H9 (cell line): ENCODE measurements around the gene PXN. TPM values are rescaled to one million over a fixed set of nuclear protein-coding genes. Genes with fewer than 3 reads are reported as not detected.

ENCODE experiments used
- DNase-seq: peaks from one replicate; pipeline ENCODE4 v3.0.0-alpha.2; 2017
- H2AFZ ChIP-seq: one replicate; pipeline ENCODE4 v1.6.1; 2013; ENCODE audit warnings: mild to moderate bottlenecking, low read length, control low read depth, moderate library complexity
- H2AK5ac ChIP-seq: 2 replicates; pipeline ENCODE4 v1.6.1; 2013; ENCODE audit warnings: low read length, control low read depth, mixed read lengths; ENCODE audit not compliant: insufficient read length
- H2BK120ac ChIP-seq: one replicate; pipeline ENCODE4 v1.6.1; 2013; ENCODE audit warnings: low read depth, mild to moderate bottlenecking, low read length, control low read depth, inconsistent platforms; ENCODE audit not compliant: poor library complexity, severe bottlenecking
- H2BK12ac ChIP-seq: 2 replicates; pipeline ENCODE4 v1.6.1; 2013; ENCODE audit warnings: low read length, control low read depth, mixed read lengths, low read depth; ENCODE audit not compliant: insufficient read length
- H2BK15ac ChIP-seq: 2 replicates; pipeline ENCODE4 v1.6.1; 2013; ENCODE audit warnings: low read depth, low read length, control low read depth
- H2BK20ac ChIP-seq: one replicate; pipeline ENCODE4 v1.6.1; 2013; ENCODE audit warnings: low read depth, mild to moderate bottlenecking, low read length, control low read depth, inconsistent platforms; ENCODE audit not compliant: poor library complexity, severe bottlenecking
- H2BK5ac ChIP-seq: 2 replicates; pipeline ENCODE4 v1.6.1; 2013; ENCODE audit warnings: low read length, control low read depth, mixed read lengths; ENCODE audit not compliant: insufficient read length
- H3K14ac ChIP-seq: 2 replicates; pipeline ENCODE4 v1.6.1; 2013; ENCODE audit warnings: low read length, control low read depth; ENCODE audit not compliant: insufficient read depth
- H3K18ac ChIP-seq: 2 replicates; pipeline ENCODE4 v1.6.1; 2013; ENCODE audit warnings: low read depth, mild to moderate bottlenecking, mixed read lengths, low read length, control low read depth; ENCODE audit not compliant: insufficient read length
- H3K23ac ChIP-seq: 2 replicates; pipeline ENCODE4 v1.6.1; 2013; ENCODE audit warnings: low read length, control low read depth, mixed read lengths, low read depth; ENCODE audit not compliant: insufficient read length
- H3K23me2 ChIP-seq: 2 replicates; pipeline ENCODE4 v1.6.1; 2013; ENCODE audit warnings: low read depth, mild to moderate bottlenecking, mixed read lengths, low read length, control low read depth; ENCODE audit not compliant: insufficient read length, poor library complexity, severe bottlenecking
- H3K27ac ChIP-seq: 2 replicates; pipeline ENCODE4 v1.5.1; 2013; ENCODE audit warnings: low read length, control low read depth, mixed read lengths, low read depth; ENCODE audit not compliant: insufficient read length
- H3K27me3 ChIP-seq: 2 replicates; pipeline ENCODE4 v1.6.1; 2013; ENCODE audit warnings: low read length, control low read depth, inconsistent platforms; ENCODE audit not compliant: insufficient read depth
- H3K4ac ChIP-seq: 2 replicates; pipeline ENCODE4 v1.6.1; 2013; ENCODE audit warnings: low read depth, mild to moderate bottlenecking, control low read depth, inconsistent platforms, low read length, moderate library complexity
- H3K4me1 ChIP-seq: 2 replicates; pipeline ENCODE4 v1.6.1; 2013; ENCODE audit warnings: low read length, control low read depth, inconsistent platforms; ENCODE audit not compliant: insufficient read depth
- H3K4me2 ChIP-seq: 2 replicates; pipeline ENCODE4 v1.6.1; 2013; ENCODE audit warnings: low read length, control low read depth, mixed read lengths; ENCODE audit not compliant: insufficient read length, insufficient read depth
- H3K56ac ChIP-seq: 2 replicates; pipeline ENCODE4 v1.6.1; 2013; ENCODE audit warnings: low read depth, mild to moderate bottlenecking, mixed read lengths, low read length, control low read depth; ENCODE audit not compliant: insufficient read length
- H3K79me1 ChIP-seq: 2 replicates; pipeline ENCODE4 v1.6.1; 2013; ENCODE audit warnings: low read depth, mild to moderate bottlenecking, moderate library complexity, low read length, control low read depth, inconsistent platforms; ENCODE audit not compliant: insufficient read depth, poor library complexity, severe bottlenecking
- H3K79me2 ChIP-seq: 2 replicates; pipeline ENCODE4 v1.6.1; 2013; ENCODE audit warnings: low read length, control low read depth, inconsistent platforms; ENCODE audit not compliant: insufficient read depth
- H3K9ac ChIP-seq: 2 replicates; pipeline ENCODE4 v1.6.1; 2013; ENCODE audit warnings: low read length, control low read depth, mixed read lengths; ENCODE audit not compliant: insufficient read length; ENCODE audit errors: extremely low read depth
- H3K9me3 ChIP-seq: one replicate; pipeline ENCODE4 v1.6.1; 2013; ENCODE audit warnings: low read depth, low read length, inconsistent platforms; ENCODE audit not compliant: control insufficient read depth
- H3T11ph ChIP-seq: one replicate; pipeline ENCODE4 v1.6.1; 2013; ENCODE audit warnings: mild to moderate bottlenecking, low read length, control low read depth, inconsistent platforms
- H4K20me1 ChIP-seq: one replicate; pipeline ENCODE4 v1.6.1; 2013; ENCODE audit not compliant: control insufficient read depth, insufficient read length, insufficient read depth
- H4K5ac ChIP-seq: 2 replicates; pipeline ENCODE4 v1.6.1; 2013; ENCODE audit warnings: low read depth, mild to moderate bottlenecking, mixed read lengths, low read length, control low read depth; ENCODE audit not compliant: insufficient read length
- H4K8ac ChIP-seq: replicated peaks from 2 replicates; pipeline ENCODE4 v1.6.1; 2013; ENCODE audit warnings: low read length, control low read depth, mixed read lengths, low read depth; ENCODE audit not compliant: insufficient read length
- H4K91ac ChIP-seq: 2 replicates; pipeline ENCODE4 v1.6.1; 2013; ENCODE audit warnings: low read depth, mild to moderate bottlenecking, moderate library complexity, mixed read lengths, low read length, control low read depth; ENCODE audit not compliant: insufficient read length
- H3K27ac Mint-ChIP-seq, 3 experiments: 2 replicates in 2 of 3; 3 replicates in 1 of 3; pipeline ENCODE4 v1.8.0; 2020 to 2021; ENCODE audit warnings: mixed read lengths in 3 of 3, mild to moderate bottlenecking in 1 of 3, moderate library complexity in 1 of 3
- H3K27me3 Mint-ChIP-seq: 2 replicates; pipeline ENCODE4 v1.8.0; 2021; ENCODE audit warnings: low read depth, mild to moderate bottlenecking, moderate library complexity, mixed read lengths
- H3K36me3 Mint-ChIP-seq, 3 experiments: 2 replicates in 2 of 3; 3 replicates in 1 of 3; pipeline ENCODE4 v1.8.0; 2020 to 2021; ENCODE audit warnings: low read depth in 3 of 3, mixed read lengths in 3 of 3; ENCODE audit not compliant: insufficient read depth in 1 of 3
- H3K4me1 Mint-ChIP-seq, 2 experiments: 2 replicates each; pipeline ENCODE4 v1.8.0; 2020; ENCODE audit warnings: mixed read lengths in 2 of 2
- H3K4me3 Mint-ChIP-seq, 2 experiments: 2 replicates in 1 of 2; 3 replicates in 1 of 2; pipeline ENCODE4 v1.8.0; 2020 to 2021; ENCODE audit warnings: mild to moderate bottlenecking in 2 of 2, mixed read lengths in 2 of 2, moderate library complexity in 1 of 2
- H3K9me3 Mint-ChIP-seq, 2 experiments: 2 replicates in 1 of 2; 3 replicates in 1 of 2; pipeline ENCODE4 v1.8.0; 2020; ENCODE audit warnings: mild to moderate bottlenecking in 2 of 2, mixed read lengths in 2 of 2, moderate library complexity in 1 of 2
- CTCF ChIP-seq: fragments of 200-600 bp; sonication (generic); conservative IDR thresholded peaks from 3 replicates; pipeline ENCODE4 v1.8.0; 2021; ENCODE audit warnings: antibody characterized with exemption, mild to moderate bottlenecking
- whole genome bisulfite sequencing: extraction: QIAGEN DNeasy Blood & Tissue Kit; methylation state at CpG from one replicate; pipeline ENCODE4 v1.1.7; 2013; ENCODE audit warnings: missing lambda C conversion rate, low lambda C conversion rate, mixed read lengths; ENCODE audit not compliant: insufficient read length; ENCODE audit errors: extremely low coverage; 5-methylcytosine and 5-hydroxymethylcytosine counted together
- total RNA-seq: library from RNA; stranded (reverse); gene quantifications from 2 replicates; pipeline ENCODE4 v1.2.1, GENCODE V29; 2021

Gene PXN
- total RNA-seq, 1 experiment from 2014 or later, result 92.8 TPM

DNA sequence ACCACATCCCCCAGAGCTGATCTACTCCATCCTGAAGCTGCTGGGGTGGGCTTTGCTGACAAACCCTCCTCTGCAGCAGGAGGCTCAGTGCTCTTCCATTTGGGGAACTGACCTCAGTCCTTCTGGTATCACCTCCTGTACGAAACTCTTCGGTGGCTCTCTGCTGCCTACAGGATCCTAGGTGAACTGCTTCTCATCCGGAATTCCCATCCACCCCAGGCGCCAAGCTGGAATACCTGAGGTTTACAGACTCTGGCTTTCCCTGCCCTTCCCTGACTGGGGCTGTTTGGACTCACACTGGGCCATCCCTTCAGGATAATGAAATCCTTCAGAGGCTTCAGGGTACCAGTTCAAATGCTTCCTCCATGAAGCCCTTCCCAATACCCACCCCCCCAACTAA lies 97.2 kb downstream of the PXN start:
- no CpG with 5 or more reads among the region's 4 CpGs for WGBS
- Histone ChIP-seq H3K14ac (no peak overlapping the region), H2BK120ac (no peak overlapping the region), H3K79me2 (no peaks in the 10 kb centered on the region), H3K23me2 (no peaks in the 10 kb centered on the region), H4K5ac (no peak overlapping the region), H2BK15ac (no peak overlapping the region), H3K27me3 (no peaks in the 10 kb centered on the region), H4K8ac (no peak overlapping the region), H3K23ac (no peak overlapping the region), H2AK5ac (no peak overlapping the region), H2BK5ac (no peak overlapping the region), H2AFZ (no peak overlapping the region), H3K18ac (no peak overlapping the region), H3K4me1 (no peaks in the 10 kb centered on the region), H3K4ac (no peak overlapping the region), H2BK20ac (no peak overlapping the region), H3K79me1 (no peaks in the 10 kb centered on the region), H4K20me1 (no peaks in the 10 kb centered on the region), H3K4me2 (no peak overlapping the region), H3K27ac (no peak overlapping the region), H3K9ac (no peak overlapping the region), H3T11ph (no peak overlapping the region), H3K9me3 (no peaks in the 10 kb centered on the region), H3K56ac (no peak overlapping the region), H4K91ac (no peak overlapping the region), H2BK12ac (no peak overlapping the region)
- Mint-ChIP-seq H3K36me3 (peaks cover 28 to 73% (median 55%) of the 10 kb centered on the region in 3 experiments; a peak in 6 of 7 replicates), H3K4me1 (no peaks in the 10 kb centered on the region), H3K27ac (peak overlapping the region in 2 of 3 experiments; percentile 72 to 77; a peak in 4 of 7 replicates), H3K27me3 (no peaks in the 10 kb centered on the region), H3K4me3 (no peak overlapping the region), H3K9me3 (no peaks in the 10 kb centered on the region)
- DNase-seq, result no peak
- no peak for TF ChIP-seq CTCF
